Measurements from ENCODE around the gene RAMP2.
"Not testable (repeated sequence)": the region's sequence is repeated elsewhere in the genome, so short reads cannot be mapped to it uniquely, and the experiment has no call there.

DNA sequence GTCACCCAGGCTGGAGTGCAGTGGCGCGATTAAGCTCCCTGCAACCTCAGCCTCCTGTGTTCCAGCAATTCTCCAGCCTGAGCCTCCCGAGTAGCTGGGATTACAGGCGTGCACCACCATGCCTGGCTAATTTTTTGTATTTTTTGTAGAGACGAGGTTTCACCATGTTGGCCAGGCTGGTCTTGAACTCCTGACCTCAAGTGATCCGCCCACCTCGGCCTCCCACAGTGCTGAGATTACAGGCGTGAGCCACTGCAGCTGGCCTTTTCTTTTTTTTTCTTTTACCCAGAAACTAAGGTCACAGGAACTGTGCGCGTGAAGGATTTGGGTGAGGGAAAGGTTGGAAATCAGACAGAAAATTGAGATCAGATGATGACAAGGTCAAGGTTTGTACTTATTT is 8.9 kb downstream of the RAMP2 start:
- not testable (repeated sequence) for TF ChIP-seq EZH2 (IDR thresholded peaks at IDR 0.05; ENCODE audit: insufficient read depth, poor library complexity, severe bottlenecking); EZH2phosphoT487 (IDR thresholded peaks at IDR 0.05; ENCODE audit: insufficient read depth, low read depth)
